GM21717 (cell line): ENCODE measurements around the gene ANAPC2.

Source experiments
- ATAC-seq: cut with Tn5 transposase; IDR thresholded peaks from one replicate; pipeline ENCODE4 v1.9.1; 2021; ENCODE audit warnings: mild to moderate bottlenecking, moderate library complexity; ENCODE audit not compliant: unreplicated experiment

ANAPC2 gene

DNA sequence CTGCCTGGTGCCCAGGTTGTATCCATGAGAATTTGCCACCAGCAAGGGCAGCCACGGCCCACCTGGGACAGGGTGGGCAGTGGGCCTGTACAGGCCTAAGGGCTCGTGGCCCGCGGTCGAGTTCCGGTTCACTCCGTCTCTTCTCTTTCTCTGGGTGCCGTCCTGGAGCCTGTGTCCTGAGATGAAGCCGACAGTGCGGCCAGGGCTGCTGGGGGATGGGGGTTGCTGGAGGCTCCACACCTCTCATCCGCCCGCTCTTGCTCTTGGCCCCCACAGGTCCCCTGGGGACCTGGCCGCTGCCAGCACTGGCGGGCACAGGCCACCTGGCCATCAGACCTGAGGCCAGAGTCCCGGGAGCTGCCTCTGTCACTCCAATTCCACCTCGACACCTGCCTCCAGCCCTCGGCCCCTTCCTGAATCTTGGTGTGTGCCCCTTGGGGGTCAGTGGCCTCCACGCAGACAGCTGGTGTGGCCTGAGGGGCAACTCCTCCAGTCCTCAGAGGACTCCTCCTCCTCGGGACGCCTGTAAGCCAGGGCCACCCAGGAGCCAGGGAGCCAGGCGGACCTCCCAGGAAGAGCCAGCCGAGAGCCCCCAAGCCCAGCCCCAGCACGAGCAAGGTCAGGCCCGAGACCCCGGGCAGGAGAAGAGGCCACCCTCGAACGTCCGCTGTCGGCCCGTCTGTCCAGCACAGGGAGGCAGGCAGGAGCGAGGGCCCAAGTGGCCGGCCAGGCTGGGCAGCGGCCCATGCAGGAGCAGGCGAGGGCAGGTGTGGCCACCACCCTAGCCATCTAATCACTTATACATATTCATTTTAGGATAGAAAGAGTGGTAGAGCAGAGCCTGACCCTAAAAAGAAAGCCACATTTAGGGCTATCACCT is 23.8 kb downstream of the ANAPC2 start:
- ATAC-seq: no peak

DNA sequence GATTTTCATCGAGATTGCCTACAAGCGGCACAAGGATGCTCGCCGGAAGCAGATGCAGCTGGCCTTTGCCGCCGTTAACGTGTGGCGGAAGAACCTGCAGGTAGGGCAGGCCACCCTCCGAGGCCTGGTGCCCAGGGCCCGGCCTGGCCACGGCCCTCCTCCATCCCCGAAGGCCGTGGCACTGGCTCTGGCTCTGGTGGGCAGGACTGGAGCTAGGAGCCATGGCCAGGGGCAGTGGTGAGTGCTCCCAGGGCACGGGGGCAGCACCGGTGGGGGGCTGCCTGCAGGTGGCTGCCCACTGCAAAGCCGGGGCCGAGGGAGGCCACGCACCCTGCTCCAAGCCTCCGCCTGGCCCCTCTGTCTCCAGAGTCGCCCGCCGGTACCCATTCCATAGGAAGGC is 24.6 kb downstream of the ANAPC2 start:
- ATAC-seq: no peak

DNA sequence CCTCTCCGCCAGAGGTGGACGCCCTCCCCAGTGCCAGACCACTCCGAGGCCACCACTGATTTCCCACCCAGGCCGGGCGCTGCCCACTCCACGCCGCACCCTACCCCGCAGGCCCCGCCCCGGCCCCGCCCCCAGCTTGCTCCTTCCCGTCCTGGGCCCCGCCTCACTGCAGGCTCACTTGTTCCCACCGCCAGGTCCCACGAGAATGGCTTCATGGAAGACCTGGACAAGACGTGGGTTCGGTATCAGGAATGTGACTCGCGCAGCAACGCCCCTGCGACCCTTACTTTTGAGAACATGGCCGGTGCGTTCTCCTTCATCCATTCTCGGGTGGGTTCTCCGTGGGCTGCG is 25.0 kb downstream of the ANAPC2 start:
- ATAC-seq: no peak

DNA sequence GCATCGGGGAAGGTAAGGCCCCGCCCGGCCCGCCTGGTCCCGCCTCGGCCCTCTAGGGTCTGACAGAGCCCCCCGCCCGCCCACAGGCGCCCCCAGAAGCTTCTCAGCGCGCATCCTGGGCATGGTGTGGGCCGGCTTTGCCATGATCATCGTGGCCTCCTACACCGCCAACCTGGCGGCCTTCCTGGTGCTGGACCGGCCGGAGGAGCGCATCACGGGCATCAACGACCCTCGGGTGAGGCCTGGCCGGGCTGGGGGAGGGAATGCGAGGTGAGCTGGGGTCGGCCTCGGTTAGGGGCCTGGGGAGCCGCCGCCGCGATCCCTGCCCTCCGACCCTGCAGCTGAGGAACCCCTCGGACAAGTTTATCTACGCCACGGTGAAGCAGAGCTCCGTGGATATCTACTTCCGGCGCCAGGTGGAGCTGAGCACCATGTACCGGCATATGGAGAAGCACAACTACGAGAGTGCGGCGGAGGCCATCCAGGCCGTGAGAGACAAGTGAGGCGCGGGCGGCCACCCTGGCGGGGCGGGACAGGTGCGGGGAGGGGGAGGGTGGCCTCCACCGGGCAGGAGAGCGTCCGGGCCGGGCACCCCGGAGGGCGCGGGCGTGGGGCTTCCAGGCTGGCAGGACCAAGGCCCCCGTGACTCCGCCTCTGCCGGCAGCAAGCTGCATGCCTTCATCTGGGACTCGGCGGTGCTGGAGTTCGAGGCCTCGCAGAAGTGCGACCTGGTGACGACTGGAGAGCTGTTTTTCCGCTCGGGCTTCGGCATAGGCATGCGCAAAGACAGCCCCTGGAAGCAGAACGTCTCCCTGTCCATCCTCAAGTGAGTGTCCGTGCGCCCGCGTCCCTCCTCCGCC is 25.6 kb downstream of the ANAPC2 start:
- no peak for ATAC-seq

DNA sequence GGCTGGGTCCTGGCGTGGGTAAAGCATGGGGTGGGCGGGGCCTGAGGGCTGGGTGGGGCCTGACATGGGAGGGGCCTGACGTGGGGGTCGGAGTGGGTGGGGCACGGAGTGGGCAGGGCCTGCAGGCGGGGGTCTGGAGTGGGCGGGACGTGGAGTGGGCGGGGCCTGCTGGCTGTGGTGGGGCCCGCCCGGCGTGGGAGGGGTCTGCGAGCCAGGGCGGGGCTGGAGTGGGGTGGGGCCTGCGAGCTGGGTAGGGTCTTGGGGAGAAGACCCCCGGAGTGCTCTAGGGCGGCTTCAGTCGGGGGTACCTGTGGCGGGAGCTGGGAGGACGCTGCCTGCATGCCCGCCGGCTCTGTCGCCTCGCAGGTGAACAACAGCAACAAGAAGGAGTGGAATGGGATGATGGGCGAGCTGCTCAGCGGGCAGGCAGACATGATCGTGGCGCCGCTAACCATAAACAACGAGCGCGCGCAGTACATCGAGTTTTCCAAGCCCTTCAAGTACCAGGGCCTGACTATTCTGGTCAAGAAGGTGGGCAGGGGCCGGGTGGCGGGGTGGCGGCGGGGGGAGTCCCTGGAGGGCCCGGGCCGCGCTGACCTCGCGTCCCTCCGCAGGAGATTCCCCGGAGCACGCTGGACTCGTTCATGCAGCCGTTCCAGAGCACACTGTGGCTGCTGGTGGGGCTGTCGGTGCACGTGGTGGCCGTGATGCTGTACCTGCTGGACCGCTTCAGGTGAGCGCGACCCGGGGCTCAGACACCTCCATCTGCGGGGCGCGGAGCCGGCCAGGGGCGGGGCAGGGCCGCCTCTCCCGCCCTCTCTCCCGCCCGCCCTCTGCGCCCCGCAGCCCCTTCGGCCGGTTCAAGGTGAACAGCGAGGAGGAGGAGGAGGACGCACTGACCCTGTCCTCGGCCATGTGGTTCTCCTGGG is 26.5 kb downstream of the ANAPC2 start:
- ATAC-seq: no peak

DNA sequence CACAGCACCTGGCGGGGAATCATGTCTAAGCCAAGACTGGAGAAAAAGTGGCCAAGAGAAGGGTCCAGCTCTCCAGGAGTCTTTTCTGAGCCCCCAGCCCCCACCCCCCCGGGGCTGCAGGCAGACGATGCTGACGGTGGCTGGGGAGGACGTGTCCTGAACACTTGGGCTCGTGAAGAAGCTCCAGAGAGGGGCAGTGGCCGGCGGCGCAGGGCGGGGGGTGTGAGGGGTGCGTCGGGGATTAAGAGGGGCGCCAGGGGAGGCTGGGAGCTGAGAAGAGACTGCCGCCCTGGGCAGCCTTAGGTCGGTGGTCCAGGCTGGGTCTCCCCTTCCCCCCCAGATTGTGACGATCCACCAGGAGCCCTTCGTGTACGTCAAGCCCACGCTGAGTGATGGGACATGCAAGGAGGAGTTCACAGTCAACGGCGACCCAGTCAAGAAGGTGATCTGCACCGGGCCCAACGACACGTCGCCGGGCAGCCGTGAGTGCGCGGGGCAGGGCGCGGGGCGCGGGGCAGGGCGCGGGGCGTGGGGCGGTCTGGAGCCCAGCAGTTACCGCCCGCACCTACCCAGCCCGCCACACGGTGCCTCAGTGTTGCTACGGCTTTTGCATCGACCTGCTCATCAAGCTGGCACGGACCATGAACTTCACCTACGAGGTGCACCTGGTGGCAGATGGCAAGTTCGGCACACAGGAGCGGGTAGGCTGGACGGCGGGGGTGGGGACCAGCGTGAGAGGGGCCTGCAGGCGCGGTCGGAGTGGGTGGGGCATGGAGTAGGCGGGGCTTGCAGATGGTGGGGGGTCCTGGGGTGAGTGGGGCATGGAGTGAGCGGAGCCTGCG is 27.4 kb downstream of the ANAPC2 start:
- no peak for ATAC-seq

DNA sequence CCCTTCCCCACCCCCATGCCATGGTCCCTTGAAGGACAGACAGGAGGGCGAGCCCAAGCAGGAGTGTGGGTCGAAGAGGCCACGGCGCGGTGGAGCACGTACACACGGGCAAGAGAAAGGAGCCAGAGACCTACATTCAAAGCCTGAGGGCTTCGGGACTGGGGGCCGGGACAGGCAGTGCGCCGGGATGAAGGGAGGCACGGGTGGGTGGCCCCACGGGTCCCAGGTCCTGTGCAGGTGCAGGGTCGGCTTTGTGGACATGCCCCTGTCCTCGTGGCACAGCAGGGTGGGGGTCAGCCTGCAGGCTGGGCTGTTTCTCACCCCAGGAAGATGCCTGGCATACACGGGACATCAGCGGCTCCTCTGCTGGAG is 28.3 kb downstream of the ANAPC2 start:
- ATAC-seq: no peak

DNA sequence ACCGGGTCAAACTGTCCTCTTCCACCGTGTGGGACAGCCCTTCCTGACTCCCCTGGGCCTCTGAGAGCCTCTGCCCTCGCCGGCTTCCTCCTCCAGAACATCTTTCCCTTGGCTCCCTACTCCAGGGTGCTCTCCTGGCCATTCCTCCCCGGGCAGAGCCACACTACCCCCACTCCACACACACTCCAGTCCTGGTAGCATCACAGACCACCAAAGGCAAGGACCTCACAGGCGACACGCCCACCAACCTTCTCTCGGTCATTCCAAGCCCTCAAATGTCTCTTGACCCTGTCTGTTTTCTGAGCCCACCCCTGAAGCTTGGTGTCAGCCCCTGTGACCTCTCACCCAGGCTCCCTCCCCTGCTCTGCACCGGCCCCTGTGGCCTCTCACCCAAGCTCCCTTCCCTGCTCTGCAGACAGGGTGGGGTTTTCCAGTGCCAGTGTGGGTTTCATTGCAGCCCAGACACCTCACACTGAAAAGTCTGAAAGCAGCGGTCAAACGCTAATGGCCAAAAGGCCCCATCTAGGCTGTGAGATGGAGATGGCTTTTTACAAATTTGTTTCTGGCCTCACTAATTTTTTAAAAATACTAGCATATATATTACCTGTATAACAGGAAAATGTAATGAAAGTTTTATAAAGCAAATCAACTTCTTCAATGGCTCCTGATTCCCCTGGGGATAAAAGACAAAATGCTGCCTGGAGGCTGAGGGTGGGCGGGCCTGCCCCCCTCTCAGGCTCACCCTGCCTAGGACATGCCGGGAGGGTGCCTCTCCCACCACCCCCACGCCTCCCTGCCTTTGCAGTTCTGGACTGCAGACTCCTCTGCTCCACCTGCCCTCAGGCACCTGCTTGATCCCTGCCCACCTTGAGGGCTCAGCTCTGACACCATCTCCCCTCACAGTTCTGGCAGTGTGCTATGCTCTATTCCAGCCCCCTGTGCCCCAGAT is 29.0 kb downstream of the ANAPC2 start:
- ATAC-seq: no peak

DNA sequence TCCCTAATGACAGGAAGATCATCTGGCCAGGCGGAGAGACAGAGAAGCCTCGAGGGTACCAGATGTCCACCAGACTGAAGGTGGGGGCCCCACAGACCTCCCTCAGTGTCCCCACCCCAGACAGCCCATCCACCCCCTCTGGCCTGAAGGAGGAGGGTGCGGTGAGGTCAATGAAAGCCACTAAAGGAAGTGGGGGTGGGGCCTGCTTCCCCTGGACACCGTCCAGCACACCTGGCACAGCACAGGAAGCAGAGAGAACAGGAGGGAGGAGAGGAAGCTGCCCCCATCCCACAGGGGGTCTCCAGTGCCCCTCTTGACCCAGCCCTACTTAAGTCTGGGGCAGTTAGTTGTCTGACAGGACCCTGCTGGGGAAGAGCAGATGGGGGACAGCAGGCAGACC is 29.7 kb downstream of the ANAPC2 start:
- no peak for ATAC-seq

DNA sequence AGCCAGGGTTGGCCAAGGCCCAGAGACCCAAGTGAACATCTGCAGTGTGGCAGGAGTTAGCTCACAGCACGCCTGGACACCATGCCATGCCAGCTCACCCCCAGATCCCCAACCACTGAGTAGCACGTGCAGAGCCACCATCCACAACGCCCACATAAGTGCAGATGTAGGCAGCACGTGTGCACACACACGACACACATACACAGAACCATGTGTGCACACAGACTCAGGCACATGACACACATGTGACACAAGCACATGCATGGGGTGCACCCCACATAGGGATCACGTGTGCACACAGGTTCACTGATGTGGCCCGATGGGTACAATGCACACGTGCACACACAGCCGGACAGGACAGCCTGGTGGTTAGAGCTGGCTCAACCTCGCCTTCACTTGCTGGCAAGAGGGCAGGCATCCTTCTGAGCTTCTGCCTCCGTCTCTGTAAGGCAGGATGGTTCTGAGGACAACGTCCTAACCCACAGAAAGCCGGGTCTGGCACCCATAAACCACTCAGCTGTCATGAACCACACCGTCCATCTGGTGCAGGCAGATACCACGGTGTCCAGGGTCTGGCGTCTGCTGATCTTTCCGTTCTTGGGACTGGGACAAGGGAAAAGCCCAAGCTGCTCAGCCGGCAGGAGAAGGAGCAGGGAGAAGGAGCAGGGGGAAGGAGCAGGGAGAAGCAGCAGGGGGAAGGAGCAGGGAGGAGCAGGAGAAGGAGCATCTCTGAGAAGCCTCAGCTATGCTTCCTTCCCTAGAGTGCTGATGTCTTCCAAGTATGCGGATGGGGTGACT is 30.5 kb downstream of the ANAPC2 start:
- no peak for ATAC-seq

DNA sequence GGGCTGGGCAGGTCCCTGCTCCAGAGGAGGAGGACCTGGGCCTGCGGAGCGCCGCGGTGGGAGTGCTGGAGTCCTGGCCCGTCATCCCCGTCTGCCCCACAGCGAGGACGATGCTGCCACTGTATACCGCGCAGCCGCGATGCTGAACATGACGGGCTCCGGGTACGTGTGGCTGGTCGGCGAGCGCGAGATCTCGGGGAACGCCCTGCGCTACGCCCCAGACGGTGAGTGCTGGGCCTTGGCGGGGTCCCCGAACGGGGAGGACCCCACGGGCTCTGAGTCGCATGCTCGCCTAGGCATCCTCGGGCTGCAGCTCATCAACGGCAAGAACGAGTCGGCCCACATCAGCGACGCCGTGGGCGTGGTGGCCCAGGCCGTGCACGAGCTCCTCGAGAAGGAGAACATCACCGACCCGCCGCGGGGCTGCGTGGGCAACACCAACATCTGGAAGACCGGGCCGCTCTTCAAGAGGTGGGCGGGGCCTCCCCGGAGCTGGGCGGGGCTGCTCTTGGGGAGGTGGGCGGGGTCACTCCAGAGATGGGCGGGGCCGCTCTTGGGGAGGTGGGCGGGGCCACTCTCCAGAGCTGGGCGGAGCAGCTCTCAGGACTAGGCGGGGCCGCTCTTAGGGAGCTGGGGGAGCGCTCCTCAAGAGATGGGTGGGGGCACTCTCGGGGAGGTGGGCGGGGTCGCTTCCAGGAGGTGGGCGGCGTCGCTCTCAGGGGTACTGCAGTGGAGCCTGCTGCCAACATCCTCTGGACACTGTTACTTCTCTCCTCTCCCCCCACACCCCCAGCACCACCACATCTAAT is 31.6 kb downstream of the ANAPC2 start:
- no peak for ATAC-seq

DNA sequence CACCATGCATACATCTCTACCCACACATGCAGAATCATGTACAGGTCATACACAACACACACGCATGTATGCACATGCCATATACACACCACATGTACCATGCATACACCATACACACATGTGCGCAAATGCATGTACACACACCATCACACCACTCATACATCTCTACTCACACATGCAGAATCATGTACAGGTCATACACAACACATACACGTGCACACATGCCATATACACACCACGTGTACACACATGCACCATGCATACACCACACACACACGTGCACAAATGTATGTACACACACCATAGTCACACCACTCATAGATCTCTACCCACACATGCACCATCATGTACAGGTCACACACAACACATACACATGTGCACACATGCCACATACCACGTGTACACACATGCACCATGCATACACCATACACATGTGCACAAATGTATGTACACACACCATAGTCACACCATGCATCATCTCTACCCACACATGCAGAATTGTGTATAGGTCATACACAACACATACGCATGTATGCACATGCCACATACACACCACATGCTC is 35.4 kb downstream of the ANAPC2 start:
- ATAC-seq: no peak

DNA sequence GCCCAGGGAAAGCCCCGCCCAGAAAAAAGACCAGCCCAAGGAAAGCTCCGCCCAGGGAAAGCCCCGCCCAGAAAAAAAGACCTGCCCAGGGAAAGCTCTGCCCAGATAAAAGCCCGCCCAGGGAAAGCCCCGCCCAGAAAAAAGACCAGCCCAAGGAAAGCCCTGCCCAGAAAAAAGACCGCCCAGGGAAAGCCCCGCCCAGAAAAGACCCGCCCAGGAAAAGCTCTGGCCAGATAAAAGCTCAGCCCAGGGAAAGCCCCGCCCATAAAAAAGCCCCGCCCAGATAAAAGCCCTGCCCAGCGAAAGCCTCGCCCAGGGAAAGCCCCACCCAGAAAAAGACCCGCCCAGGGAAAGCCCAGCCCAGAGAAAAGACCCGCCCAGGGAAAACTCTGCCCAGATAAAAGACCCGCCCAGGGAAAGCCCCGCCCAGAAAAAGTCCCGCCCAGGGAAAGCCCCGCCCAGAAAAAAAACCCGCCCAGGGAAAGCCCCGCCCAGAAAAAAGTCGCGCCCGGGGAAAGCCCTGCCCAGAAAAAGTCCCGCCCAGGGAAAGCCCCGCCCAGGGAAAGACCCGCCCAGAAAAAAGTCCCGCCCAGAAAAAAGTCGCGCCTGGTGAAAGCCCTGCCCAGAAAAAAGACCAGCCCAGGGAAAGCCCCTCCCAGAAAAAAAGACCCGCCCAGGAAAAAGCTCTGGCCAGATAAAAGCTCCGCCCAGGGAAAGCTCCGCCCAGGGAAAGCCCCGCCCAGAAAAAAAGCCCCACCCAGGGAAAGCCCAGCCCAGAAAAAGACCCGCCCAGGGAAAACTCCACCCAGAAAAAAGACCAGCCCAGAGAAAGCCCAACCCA is 37.5 kb downstream of the ANAPC2 start:
- ATAC-seq: peak; percentile 33

DNA sequence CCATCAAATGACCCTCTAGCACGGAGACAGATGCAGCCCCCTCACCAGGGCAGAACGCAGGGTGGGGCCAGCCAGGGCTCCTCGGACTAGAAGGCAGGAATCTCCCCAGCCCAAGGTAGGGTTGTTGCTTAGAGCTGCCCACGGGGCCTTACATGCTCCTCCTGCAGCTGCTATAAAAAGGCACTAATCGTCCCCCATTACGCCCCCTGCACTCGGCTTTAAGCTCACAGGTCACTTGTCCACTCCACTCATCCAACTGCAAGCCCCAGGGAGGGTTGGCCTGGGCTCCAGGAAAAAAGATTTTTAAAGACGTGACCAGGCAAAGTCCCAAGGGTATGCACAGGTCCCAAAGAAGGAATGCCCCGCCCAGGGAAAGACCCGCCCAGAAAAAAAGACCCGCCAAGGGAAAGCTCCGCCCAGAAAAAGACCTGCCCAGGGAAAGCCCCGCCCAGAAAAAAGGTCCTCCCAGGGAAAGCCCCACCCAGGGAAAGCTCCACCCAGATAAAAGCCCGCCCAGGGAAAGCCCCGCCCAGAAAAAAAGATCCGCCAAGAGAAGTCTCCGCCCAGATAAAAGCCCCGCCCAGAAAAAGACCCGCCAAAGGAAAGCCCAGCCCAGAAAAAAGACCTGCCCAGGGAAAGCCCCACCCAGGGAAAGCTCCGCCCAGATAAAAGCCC is 38.3 kb downstream of the ANAPC2 start:
- ATAC-seq: no peak

DNA sequence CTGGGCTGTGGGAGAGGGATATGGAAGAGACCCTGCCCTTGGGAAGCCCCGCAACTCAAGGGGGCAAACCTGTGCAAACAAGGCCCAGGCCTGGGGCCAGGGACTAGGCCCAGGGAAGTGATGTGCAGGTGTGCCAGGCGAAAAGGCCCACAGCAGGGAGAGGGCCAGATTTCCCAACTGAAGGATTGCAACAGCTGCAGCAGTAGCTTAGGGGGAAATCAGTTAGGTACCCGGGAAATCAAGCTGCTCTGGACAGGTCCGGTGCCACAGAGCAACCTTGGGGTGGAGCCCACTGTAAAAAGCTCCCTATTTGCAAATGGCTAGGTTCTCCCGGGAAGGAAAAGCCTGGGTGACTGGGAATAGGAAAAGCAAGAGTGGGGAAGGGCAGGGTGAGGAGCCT is 39.0 kb downstream of the ANAPC2 start:
- ATAC-seq: no peak

DNA sequence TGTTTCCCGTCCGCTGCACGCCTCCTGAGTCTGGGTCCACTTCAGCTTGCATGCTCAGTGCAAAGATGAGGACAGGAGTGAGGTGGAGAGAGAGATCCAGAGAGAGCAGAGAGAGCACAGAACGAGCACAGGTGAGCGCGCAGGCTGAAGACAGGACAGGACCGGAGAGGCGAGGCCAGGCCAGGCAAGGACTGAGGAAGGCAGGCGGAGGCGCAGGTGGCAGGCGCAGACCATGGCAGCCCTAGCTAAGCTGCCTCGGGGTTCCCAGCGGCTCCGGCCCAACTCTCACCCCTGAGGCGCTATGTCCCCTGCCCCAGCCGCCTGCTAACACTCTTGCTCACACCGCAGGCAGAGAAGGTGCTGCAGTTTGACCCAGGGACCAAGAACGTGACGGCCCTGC is 39.7 kb downstream of the ANAPC2 start:
- ATAC-seq: no peak
